AML-193 (cell line): ENCODE data around the gene VSTM2B.
"Not testable (repeated sequence)": the region's sequence is repeated elsewhere in the genome, so short reads cannot be mapped to it uniquely, and the experiment has no call there.

ENCODE experiments used
- DNase-seq, 2 experiments: peaks; one replicate each; lab custom pipeline; 2025; lab: John Stamatoyannopoulos, UW

Gene VSTM2B

DNA sequence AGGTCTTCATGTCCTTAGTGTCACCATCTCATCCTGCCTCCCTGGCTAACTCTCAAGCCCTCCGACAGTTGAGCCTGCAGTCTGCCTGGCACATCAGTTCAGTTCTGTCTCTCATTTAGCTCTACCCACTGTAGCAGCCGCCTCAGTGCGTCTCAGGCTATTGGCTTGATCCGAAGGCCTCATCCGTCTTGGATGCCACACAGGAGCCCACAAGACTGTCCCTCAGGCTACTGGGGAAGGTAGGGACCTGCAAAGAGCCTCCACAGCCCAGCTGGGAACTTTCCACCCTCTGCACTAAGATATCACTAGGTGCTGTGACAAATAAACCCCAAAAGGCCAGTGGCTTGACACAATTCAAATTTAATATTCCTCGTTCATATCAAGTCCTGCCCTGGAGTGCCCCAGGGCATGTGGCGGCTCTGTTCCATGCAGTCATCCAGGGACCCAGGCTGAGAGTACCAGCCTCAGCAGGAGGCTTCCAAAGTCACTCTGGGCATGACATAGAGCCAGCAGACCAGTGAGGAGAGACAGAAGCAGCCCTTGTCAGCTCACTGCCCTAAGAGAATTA lies 5.7 kb downstream of the VSTM2B start:
- DNase-seq: no peak

DNA sequence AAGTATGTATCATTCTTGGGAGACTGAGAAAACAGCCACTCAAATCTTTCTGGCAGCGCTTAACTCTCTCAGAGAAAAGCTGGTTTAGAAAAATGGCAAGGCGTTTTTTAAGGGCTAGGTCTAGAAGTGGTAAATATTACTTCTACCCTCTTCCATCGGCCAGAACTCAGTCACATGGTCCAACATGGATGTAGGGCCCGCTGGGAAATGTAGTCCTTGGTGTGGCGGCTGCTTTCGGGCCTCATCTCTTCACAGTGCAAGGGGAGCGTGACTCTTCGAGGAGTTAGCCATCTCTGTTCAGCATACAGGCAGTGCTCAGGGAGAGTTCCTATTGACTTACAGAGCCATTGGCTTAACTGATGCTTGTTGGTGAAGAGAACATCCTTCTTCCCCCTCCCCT lies 6.3 kb downstream of the VSTM2B start:
- DNase-seq: no peak

DNA sequence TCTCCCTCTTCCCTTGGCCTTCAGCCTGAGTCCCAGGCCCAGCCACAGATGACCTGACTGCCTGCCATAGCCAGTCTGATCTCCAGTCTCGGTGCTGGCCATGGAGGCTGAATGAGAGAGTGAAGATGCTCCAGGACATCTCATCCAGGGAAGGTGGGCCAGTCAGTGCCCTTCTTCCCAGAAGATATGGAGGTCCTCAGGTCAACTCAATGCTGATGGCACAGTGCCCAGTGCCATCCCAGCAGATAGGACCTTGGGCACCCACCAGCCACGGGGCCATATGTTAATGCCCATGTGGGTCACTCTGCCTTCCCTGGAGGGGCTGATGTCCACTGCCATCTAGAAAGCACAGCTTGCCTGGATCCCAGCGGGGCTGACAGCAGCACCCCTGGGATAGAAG lies 7.2 kb downstream of the VSTM2B start:
- DNase-seq: no peak

DNA sequence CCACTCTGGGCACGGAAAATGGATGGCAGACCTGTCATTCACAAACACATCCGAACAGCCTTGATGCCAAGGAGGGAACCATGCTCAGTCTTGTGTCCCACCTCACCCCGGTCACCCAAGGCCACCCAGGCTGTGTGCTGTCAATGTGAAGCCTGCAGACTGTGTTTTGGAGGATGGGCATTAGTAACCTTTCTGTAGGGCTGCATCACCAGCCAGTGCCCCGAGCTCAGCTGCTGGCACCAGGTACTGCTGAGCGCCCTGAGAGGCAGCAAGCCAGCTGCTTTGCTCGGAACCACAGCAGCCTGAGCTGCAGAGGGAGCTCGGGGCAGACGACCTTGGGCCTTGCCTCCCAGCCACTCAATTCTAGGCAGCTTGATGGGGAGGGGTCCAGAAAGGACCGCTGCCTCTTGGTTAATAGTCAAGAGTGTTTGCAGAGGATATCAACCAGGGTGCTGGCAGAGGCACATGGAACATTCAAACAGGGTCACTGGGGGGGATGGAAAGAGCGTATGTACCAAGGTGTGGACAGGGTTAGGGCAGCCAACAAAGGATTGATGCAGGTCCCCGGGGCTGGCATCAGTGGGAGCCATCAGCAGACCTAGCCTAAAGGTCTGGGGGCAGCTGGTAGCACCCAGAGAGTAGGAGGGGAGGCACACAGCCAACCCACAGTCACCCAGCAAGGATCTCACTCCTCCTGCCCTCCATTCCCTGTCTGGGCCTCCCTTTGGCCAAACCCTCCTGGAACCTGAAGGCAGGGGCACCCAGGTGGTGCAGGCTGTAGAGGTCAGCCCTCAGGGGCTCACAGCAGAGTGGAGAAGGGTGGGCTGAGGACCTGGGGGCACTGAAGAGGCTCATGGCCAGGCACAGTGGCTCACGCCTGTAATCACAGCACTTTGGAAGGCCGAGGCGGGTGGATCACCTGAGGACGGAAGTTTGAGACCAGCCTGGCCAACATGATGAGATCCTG lies 8.1 kb downstream of the VSTM2B start:
- no peak for DNase-seq

DNA sequence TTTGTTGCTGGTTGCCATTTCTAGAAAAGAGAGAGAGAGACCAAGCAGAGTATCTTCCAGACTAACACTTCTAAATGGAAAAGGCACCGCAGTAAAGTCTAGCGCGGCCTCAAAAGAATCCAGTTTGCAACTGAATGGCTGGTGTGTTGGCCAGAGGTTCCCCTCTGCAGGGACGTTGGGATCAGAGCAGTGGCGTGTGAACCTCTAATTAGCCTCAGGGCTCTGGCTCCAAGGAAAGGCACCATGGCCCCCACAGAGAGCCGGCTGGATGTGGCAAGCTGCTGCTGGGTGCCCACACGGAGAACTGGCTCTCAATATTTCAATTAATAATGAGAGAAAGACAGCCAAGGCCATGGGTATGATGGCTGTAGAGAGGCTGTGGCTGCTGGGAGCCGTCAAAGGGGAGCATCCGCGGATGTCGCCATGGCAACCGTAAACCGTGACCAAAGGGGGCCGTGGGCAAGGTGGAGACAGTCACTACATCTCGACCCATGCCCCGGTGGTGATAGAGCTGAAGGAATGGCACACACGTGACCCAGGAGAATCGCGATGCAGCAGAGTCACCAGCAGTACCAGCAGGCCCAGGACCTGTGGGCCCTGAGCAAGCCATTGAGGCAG lies 9.5 kb downstream of the VSTM2B start:
- DNase-seq: no peak

DNA sequence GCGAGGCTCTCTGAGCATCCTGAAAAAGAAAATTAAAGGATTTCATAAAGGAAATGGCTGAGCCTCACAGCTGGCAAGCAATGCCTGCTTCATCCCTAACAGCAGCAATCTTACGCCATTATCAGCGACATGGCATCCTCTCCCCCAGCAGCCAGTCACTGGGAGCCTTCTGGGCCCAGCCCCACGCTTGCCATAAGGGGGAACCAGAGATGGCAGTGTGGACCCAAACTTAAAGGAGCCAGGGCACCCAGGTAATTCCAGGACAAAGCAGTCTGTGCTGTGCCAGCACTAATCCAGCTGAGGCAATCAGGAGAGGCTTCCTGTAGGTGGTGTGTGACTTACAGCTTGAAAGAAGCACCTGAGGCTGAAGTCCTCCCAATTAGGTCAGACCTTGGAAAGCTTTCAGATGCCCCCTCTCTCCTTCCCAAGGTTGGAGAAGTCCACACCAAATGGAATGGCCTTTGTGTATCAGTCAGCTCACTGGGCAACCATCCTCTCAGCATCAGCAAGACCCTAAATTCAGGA lies 10.3 kb downstream of the VSTM2B start:
- no peak for DNase-seq

DNA sequence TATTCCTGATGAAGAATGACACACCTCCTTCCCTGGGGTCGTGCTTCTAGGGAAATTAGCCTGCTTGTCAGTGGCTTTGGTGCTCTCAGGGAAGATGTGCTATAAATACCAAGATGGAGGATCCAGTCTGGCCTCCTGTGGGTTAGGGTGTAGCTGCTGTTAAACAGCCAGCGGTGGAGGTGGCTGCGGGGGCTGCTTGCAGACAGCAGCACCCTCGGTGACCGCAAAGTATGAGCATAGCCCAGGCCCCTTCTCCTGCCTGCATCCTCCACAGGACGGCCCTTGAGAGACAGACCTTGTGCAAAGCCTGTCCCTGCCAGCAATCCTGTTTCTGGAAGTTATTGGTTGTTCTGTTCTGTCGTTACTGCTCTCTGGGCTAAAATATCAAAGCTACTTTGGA lies 11.4 kb downstream of the VSTM2B start:
- no peak for DNase-seq

DNA sequence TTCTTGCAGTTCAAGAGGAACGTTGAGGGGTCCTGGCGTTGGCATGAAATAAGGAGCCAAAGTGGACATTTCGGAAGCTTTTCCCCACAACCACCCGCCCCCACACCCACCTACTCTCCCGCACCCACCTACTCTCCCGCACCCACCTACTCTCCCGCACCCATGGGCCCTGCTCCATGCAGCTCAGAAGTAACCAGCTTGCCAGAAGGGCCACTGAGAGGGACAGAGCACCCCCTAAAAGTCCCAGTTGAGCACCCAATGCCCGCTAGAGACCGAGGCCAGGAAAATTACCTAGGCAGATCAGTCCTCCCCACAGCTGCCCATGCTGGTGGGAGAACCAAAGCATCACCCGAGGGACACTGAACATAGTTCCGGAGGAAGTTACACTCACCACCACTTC lies 11.8 kb downstream of the VSTM2B start:
- no peak for DNase-seq

DNA sequence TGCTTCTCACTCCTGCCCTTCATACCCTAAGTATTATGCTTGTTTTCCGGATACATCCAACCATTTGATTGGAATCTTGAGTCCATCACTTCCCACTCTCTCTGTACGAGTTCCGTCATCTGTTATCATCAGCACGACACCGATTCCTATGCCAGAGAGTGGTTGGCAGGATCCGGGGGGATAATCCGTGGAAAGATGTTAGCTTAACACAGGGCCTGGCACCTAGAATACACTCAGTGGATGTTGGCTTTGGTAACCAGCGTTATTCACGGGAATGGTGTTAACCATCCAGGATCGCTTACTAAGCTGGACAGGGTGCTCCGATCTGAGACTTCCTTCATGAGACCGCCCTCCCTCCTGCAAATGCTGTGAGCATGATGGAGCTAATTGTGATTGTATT lies 12.4 kb downstream of the VSTM2B start:
- DNase-seq: no peak

DNA sequence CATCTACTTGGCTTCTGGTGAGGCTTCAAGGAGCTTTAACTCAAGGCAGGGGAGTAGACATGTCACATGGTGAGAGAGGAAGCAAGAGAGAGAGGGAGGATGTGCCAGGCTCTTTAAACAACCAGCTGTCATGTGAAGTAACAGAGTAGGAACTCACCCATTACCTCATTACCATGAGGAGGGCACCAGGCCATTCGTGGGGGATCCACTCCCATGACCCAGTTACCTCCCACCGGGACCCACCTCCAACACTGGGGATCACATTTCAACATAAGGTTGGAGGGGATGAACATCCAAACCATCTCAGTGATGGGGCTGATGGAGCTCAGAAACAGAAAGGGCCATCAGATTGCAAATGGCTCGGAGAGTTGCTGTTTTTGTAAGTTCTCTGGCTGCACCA lies 12.9 kb downstream of the VSTM2B start:
- no peak for DNase-seq

DNA sequence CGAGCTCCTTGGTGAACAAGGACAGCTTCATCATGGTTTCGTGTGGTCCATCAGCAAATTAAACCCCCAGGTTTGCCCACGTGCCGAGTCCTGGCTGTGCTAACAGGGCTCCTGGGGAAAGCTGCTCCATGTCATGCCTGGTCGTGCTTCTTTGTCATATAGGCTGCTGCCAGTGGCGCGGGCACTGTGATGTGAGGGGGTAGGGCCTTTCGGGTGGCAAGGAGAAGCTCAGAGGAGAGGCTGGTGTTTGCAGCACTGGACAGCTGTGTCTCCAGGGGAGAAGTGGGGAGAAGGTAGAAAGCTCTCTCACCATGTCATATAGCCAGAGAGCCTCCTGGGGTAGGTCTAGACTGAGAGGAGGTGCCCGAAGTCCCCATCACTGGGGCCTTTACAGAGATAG lies 13.3 kb downstream of the VSTM2B start:
- no peak for DNase-seq

DNA sequence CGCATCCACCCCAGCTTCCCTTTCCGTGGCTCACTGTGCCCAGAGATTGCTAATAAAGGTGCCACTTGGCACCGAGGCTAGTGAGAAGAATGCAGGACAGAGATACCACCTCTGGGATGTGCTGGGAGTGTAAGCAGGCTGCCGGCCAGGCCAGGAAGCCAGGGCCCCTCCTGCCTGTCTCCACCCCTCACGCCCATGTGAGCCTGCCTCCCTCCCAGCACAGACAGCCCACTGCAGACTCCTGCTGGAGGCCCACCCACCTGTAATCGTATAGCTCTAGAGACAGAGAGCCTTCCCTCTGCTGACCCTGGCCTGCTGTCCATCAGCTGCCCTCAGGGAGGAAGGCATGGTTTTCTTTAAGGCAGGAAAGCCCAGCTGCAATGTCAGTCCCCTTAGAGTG lies 13.9 kb downstream of the VSTM2B start:
- no peak for DNase-seq

DNA sequence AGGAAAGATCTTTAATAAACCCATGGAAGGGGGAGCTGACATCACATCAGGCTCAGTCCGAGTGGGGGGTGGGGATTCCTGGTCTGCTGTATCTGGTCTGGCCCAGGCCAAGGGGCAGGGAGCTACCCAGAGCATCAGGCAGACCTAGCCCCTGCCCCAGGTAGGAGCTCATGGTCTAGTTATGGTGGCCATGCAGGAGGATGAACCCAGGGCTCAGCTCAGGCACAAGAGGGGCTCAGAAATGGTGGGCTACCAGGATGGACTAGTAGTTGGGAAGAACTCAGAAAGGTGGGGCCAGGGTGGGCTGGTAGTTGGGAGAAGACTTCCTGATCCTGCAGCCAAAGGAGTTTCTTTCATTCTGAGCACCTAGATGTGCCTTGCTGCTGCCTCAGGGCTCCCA lies 14.3 kb downstream of the VSTM2B start:
- no peak for DNase-seq

DNA sequence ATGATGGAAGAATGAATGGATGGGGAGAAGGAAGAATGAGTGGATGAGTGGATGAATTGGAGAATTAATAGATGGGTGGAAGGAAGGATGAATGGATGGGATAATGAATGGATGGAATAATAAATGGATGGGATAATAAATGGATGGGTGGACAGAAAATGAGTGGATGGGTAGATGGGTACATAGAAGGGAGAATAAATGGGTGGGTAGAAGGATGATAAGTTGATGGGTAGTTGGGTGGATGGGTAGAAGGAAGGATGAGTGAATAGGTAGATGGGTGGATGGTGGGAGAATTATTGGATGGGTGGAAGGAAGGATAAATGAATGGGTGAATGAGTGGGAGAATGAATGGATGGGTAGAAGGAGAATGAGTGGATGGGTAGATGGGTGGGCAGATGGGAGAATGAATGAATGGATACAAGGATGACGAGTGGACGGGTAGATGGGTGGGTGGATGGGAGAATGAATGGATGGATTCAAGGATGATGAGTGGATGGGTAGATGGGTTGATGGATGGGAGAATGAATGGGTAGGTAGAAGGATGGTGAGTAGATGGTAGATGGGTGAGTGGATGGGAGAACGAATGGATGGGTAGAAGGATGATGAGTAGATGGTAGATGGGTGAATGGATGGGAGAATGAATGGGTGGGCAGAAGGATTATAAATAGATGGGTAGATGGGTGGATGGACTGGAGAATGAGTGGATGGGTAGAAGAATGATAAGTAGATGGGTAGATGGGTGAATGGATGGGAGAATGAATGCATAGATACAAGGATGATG lies 15.9 kb downstream of the VSTM2B start:
- DNase-seq: no peak

DNA sequence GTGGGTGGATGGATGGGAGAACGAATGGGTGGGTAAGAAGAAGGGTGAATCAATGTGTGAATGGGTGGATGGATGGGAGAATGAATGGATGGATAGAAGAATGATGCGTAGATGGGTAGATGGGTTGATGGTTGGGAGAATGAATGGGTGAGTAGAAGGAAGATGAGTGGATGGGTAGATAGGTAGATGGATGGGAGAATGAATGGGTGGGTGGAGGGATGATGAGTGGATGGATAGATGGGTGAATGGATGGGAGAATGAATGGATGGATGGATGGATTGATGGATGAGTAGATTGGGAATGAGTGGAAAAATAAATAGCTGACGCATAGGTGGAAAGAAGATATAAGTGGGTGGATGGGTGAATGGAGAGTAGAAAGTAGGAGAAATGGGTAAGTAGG lies 16.5 kb downstream of the VSTM2B start:
- no peak for DNase-seq

DNA sequence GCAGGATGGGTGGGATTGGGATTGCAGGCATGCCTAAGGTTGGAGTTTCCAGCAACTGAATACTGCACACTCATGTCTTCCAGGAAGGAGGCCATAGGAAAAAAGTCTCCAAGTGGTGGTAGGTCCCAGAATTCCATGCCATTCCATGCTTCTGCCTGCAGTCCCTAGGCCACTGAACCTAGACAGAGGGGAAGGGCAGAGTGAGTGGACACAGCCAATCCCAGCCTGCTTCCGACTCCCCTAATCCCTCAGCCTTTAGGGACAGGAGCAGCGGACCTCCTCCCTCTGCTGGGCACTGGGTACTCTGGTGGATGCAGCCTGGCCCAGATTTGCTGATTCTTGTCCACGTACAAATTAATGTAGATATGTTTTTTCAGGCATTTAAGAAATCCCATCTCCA lies 17.0 kb downstream of the VSTM2B start:
- no peak for DNase-seq

DNA sequence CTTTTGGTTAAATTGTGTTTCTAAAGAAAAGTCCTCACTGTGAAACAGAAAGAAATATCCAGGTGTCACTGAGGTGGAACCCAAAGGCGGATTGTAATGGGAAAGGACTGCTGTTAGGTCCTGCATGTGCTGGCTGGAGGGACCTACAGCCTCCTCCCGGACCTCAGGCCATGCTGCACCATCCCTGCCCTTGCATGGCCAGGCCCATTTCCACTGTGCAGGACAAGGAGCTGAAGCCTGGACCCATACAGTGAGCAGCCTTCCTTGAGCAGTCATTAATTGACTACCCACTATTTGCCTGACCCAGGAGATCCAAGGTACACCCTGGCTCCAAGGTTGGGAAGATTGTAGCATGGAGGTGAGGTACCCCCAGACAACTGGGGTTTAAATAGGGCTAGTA lies 17.6 kb downstream of the VSTM2B start:
- no peak for DNase-seq

DNA sequence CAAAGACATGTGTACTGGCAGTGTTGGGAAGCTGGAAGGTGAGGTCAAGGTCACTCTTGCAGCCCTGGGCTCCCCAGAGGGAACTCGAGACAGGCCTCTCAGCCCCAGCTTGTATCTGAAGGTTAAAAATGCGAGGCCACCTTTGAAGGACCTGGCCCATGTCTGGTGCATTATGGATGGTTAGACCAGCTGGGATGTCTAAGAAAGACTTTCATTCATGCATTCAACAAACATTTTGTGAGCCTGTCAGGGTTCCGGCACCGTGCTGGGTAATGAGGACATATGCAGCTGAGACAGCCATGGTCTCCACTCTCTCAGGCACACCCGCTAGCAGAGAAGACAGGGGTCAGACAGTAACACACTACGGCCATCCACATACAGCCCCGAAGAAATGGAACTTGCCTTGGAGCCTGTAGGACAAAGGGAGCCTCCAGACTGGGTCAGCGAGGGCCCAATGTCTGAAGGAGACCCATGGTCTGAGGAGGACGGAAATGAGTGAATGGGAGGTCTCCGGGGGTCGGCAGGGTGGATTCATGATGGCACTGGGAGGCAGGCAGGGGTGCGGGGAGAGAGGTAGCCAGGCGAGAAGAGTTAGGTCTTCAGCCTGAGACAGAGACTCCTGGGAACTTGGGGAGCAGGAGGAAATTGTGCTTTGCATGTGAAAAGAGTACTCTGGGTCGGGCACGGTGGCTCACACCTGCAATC lies 19.0 kb downstream of the VSTM2B start:
- no peak for DNase-seq

DNA sequence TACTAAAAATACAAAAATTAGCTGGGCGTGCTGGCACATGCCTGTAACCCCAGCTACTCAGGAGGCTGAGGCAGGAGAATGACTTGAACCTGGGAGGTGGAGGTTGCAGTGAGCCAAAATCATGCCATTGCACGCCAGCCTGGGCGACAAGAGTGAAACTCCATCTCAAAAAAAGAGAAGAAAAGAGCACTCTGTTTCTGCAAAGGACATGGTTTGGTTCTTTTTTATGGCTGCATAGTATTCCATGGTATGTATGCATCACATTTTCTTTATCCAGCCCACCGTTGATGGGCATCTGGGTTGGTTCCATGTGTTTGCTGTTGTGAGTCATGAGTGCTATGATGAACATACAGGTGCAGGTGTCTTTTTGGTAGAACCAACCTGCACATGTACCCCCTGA lies 19.7 kb downstream of the VSTM2B start:
- not testable (repeated sequence) for DNase-seq

DNA sequence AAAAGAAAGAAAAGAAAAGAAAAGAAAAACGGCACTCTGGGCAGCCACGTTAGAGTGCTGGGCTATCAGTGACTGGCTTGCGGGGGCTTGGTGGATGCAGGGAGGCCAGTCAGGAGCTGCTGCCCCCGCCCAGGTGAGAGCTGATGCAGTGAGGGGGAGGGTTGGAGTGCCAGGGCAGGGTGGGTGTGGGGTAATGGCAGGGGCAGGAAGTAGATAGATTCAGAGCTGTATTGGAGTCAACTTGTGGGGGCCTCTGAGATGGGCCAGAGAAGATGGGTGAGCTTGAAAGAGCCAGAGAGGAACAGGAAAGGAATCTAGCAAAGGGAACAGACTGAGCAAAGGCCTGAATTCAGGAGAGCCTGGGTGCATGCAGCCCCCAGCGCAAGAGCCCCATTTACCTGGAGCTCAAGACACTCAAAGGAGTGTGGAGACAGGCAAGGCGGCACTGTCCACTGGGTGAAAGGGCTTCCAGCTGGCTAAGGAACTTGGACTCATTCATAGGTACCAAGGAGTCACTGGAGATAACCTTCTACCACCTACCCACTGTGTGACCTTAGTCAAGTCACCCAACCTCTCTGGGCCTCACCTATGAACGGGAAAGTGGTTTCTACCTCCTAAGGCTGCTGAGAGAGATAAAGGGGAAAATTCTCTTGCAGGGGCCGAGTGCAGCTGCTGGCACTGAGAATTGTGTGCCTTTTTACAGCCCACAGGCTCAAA lies 20.2 kb downstream of the VSTM2B start:
- no peak for DNase-seq
